HEK293 (cell line): Measurements from ENCODE around the gene ZNF121.
"Not testable (repeated sequence)": the region's sequence is repeated elsewhere in the genome, so short reads cannot be mapped to it uniquely, and the experiment has no call there.

Experiments
- CTCF ChIP-seq: fragments of 450-650 bp; formaldehyde crosslinking; IDR thresholded peaks from 2 replicates; pipeline ENCODE4 v1.5.1; 2016; ENCODE audit warnings: missing biosample characterization, missing genetic modification characterization
- ZNF274 ChIP-seq, 2 experiments: fragments of 200-500 bp in 1 of 2; fragments of 450-650 bp in 1 of 2; sonication (Bioruptor generic) in 1 of 2; formaldehyde crosslinking in 1 of 2; IDR thresholded peaks; 2 replicates each; pipeline versions ENCODE4 v1.5.1 to v1.6.1; 2014 to 2016; ENCODE audit warnings: borderline replicate concordance in 1 of 2, inconsistent platforms in 1 of 2, low read length in 1 of 2, missing biosample characterization in 1 of 2, missing genetic modification characterization in 1 of 2

- TF ChIP-seq ZNF274 (IDR thresholded peaks at IDR 0.05; ENCODE audit: low read length); ZNF274 (tag by site-specific recombination; IDR thresholded peaks at IDR 0.05; ENCODE audit: borderline replicate concordance); CTCF (tag by site-specific recombination): not testable (repeated sequence)
Measured at GRCh38 chr19:9539201-9539600, 45.1 kb downstream of the ZNF121 start.
